C4-2B (cell line): ENCODE data around the gene PCDHA10.
"Not testable (repeated sequence)": the region's sequence is repeated elsewhere in the genome, so short reads cannot be mapped to it uniquely, and the experiment has no call there.

Experiments used
- H3K27ac ChIP-seq: fragments of 450-650 bp; 2 replicates; pipeline ENCODE4 v1.5.1; 2017
- CTCF ChIP-seq: fragments of 450-650 bp; conservative IDR thresholded peaks from 2 replicates; pipeline ENCODE4 v1.5.1; 2017; ENCODE audit warnings: mild to moderate bottlenecking
- ZFX ChIP-seq: fragments of 450-650 bp; IDR thresholded peaks from 2 replicates; pipeline ENCODE4 v1.6.1; 2017

PCDHA10 gene

GRCh38 chr5:140823475-140823874 is 32.2 kb upstream of the PCDHA10 start:
- H3K27ac ChIP-seq, result no peak overlapping the region
- no peak for TF ChIP-seq ZFX
- no peak for TF ChIP-seq CTCF

GRCh38 chr5:140827704-140828361 is 27.9 kb upstream of the PCDHA10 start, which contains the start of gene PCDHA6:
TSS of gene PCDHA6 (plus strand) at chr5:140827960. CDS start at chr5:140828092, 132 bp downstream.
- no peak within 1 kb of the TSS for H3K27ac ChIP-seq
- TF ChIP-seq ZFX, result no peak
- peak; percentile 49 for TF ChIP-seq CTCF

GRCh38 chr5:140828362-140828737 is 27.3 kb upstream of the PCDHA10 start:
- H3K27ac ChIP-seq, result no peak overlapping the region
- no peak for TF ChIP-seq ZFX
- TF ChIP-seq CTCF, result peak; percentile 36; the same call in 1 of the 2 replicates

GRCh38 chr5:140829511-140830501 is 25.9 kb upstream of the PCDHA10 start:
- not testable (repeated sequence) for H3K27ac ChIP-seq

- peak; percentile 57 for TF ChIP-seq CTCF
- no peak for TF ChIP-seq ZFX
- H3K27ac ChIP-seq, result no peak within 1 kb of the TSS
Measured at GRCh38 chr5:140833993-140834392, 21.7 kb upstream of the PCDHA10 start, which contains the start of gene PCDHA7. TSS of gene PCDHA7 (plus strand) at chr5:140834269. CDS start at chr5:140834384, 115 bp downstream.

- peak; percentile 36; the same call in 1 of the 2 replicates for TF ChIP-seq CTCF
- not testable (repeated sequence) for H3K27ac ChIP-seq
Measured at GRCh38 chr5:140834439-140835008, 21.2 kb upstream of the PCDHA10 start.

GRCh38 chr5:140835622-140836510 is 19.8 kb upstream of the PCDHA10 start:
- H3K27ac ChIP-seq, result no peak overlapping the region
- TF ChIP-seq CTCF (no peak), ZFX (no peak)
